ENCODE data around the gene RAB11FIP3. TPM values are rescaled to one million over a fixed set of nuclear protein-coding genes. Genes with fewer than 3 reads are reported as not detected.
A peak's percentile ranks its signal among the peaks of the same experiment; 100 is the strongest.

The RAB11FIP3 gene
- total and polyA plus RNA-seq, 8 donors: 22.0 to 67.4 (median 33.2) TPM

- no peak for TF ChIP-seq CTCF (IDR thresholded peaks at IDR 0.05)
- DNase-seq: peak in 4 of 6 donors; percentile 56 to 92 (median 75)
- 4% methylated on average over 26 of the region's 26 CpGs for WGBS, 2 donors
- H3K36me3 ChIP-seq: no peaks in the 10 kb centered on the region
- H3K4me1 ChIP-seq: peaks cover 12 to 19% (median 16%) of the 10 kb centered on the region in 3 donors
- no peak for FAIRE-seq
- peak overlapping the region; percentile 70 to 85 (median 79) for H3K4me3 ChIP-seq
- peak; percentile 21 to 39 (median 28) for ATAC-seq
- intact Hi-C loops (cut with DNase I): no loop called here
- no peaks in the 10 kb centered on the region for H3K27me3 ChIP-seq
- peak overlapping the region; percentile 95 to 98 (median 97) for H3K27ac ChIP-seq
- H3K9me3 ChIP-seq: no peaks in the 10 kb centered on the region
Observed at GRCh38 chr16:526181-527014, 100.9 kb downstream of the RAB11FIP3 start.

- WGBS, 2 donors: 0% methylated on average over 77 to 129 of the region's 129 CpGs
- H3K9me3 ChIP-seq: no peaks in the 10 kb centered on the region
- no peaks in the 10 kb centered on the region for H3K36me3 ChIP-seq
- peak within 1 kb of the TSS; percentile 95 to 98 (median 97) for H3K27ac ChIP-seq
- intact Hi-C loops (cut with DNase I): no loop called here
- FAIRE-seq (no peak), ATAC-seq (peak; percentile 79 to 87 (median 82)), DNase-seq (peak; percentile 85 to 97 (median 92))
- H3K27me3 ChIP-seq: no peaks in the 10 kb centered on the region
- H3K4me1 ChIP-seq: peaks cover 12 to 19% (median 16%) of the 10 kb centered on the region in 3 donors
- peak within 1 kb of the TSS; percentile 70 to 86 (median 79) for H3K4me3 ChIP-seq
- peak in 2 of 4 donors; percentile 10 to 22 for TF ChIP-seq CTCF (IDR thresholded peaks at IDR 0.05)
Observed at GRCh38 chr16:527015-527903, 101.8 kb downstream of the RAB11FIP3 start, which contains the start of gene CAPN15. TSS of gene CAPN15 (plus strand) at chr16:527712. CDS start at chr16:546839, 19,127 bp downstream.

GRCh38 chr16:528111-529011 is 102.9 kb downstream of the RAB11FIP3 start:
- Histone ChIP-seq H3K36me3 (no peaks in the 10 kb centered on the region), H3K9me3 (no peaks in the 10 kb centered on the region), H3K4me3 (peak overlapping the region; percentile 63 to 86 (median 77)), H3K27ac (peak overlapping the region; percentile 62 to 76 (median 68)), H3K4me1 (peaks cover 16 to 23% (median 20%) of the 10 kb centered on the region in 3 donors), H3K27me3 (no peaks in the 10 kb centered on the region)
- FAIRE-seq (no peak), DNase-seq (peak in 4 of 6 donors; percentile 49 to 80 (median 63)), ATAC-seq (peak in 3 of 4 donors; percentile 1 to 11 (median 5))
- intact Hi-C loops (cut with DNase I): no loop called here
- WGBS, 2 donors: 1 to 3% methylated on average over 28 to 55 of the region's 55 CpGs
- TF ChIP-seq CTCF (IDR thresholded peaks at IDR 0.05): no peak

GRCh38 chr16:529012-529575 is 103.6 kb downstream of the RAB11FIP3 start:
- no peak for TF ChIP-seq CTCF (IDR thresholded peaks at IDR 0.05)
- Histone ChIP-seq H3K4me3 (peak overlapping the region; percentile 63 to 86 (median 77)), H3K9me3 (no peaks in the 10 kb centered on the region), H3K4me1 (peaks cover 21 to 31% (median 23%) of the 10 kb centered on the region in 3 donors), H3K27me3 (no peaks in the 10 kb centered on the region), H3K36me3 (no peaks in the 10 kb centered on the region), H3K27ac (peak overlapping the region; percentile 62 to 76 (median 68))
- DNase-seq: peak in 3 of 6 donors; percentile 54 to 61 (median 59)
- FAIRE-seq: no peak
- no peak for ATAC-seq
- intact Hi-C loops (cut with DNase I): no loop called here
- WGBS, 2 donors: 20 to 25% methylated on average over 12 of the region's 12 CpGs

All from pancreas (tissue), 10 donors.